ENCODE data around the gene FBLN2. TPM values are rescaled to one million over a fixed set of nuclear protein-coding genes. Genes with fewer than 3 reads are reported as not detected.

Gene FBLN2
- total and polyA plus RNA-seq, 2 donors: 12.2 to 15.3 TPM

DNA sequence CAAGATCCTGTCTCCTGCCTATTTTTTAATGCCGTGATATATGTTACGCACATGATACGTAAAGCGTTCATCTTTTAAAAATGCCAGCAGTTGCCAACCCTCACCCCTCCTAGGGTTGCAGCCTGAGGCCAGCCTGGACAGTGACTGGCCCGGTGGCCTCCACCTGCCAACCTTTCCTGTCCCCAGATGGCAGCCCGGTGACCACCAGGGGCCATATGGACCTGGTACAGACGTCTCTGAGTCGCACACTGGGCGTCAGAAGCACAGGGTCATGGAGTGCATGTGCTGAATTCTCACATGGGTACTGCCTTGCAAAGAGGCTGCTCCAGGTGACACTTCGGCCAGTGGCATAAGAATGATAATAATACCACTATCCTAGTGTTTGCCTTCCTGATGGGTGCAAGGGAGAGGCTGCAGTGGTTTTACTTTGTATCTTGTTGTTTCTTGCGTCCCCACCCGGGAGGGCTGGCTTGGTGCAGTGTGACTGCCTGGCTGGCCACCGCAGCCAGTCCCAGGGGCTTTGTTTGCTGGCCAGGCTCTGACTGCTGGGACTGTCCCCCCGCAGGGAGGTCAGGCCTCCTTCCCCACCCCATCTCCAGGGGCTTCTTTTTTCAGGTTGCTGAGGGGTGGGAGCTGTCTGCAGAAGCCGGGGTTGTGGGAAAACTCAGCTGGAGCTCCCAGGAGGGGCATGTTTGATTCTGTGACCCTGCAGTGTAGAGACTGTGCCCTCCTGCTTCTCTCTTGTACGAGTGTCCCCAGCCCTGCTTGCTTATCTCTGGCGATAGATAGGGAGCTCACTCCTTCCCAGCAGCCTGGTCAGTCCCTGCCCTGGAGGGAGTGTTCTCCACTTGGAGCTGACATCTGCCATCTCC is 16.9 kb downstream of the FBLN2 start:
- no peaks in the 10 kb centered on the region for H3K27me3 ChIP-seq (ENCODE audit: control insufficient read depth in 2 of 2, insufficient read depth in 1 of 2, low read length in 1 of 2)
- H3K4me3 ChIP-seq (ENCODE audit: low read length in 2 of 2): no peak overlapping the region
- H3K27ac ChIP-seq (ENCODE audit: low read depth in 1 of 2, low read length in 1 of 2): no peak overlapping the region
- WGBS: 92% methylated on average over 17 of the region's 17 CpGs
- peaks cover 0 to 4% of the 10 kb centered on the region in 2 donors for H3K9me3 ChIP-seq (ENCODE audit: control insufficient read depth in 2 of 2, insufficient read depth in 1 of 2, low read length in 1 of 2)
- no peaks in the 10 kb centered on the region for H3K36me3 ChIP-seq (ENCODE audit: control insufficient read depth in 2 of 2, insufficient read depth in 2 of 2, low read length in 1 of 2)
- peaks cover 27 to 48% of the 10 kb centered on the region in 2 donors for H3K4me1 ChIP-seq (ENCODE audit: control insufficient read depth in 2 of 2, insufficient read depth in 2 of 2, low read length in 2 of 2)
- DNase-seq (ENCODE audit: low read depth in 6 of 9, low spot score in 9 of 9): no peak

- no peaks in the 10 kb centered on the region for H3K27me3 ChIP-seq (ENCODE audit: control insufficient read depth in 2 of 2, insufficient read depth in 1 of 2, low read length in 1 of 2)
- H3K27ac ChIP-seq (ENCODE audit: low read depth in 1 of 2, low read length in 1 of 2): no peak overlapping the region
- 87% methylated on average over 5 of the region's 5 CpGs for WGBS
- H3K36me3 ChIP-seq (ENCODE audit: control insufficient read depth in 2 of 2, insufficient read depth in 2 of 2, low read length in 1 of 2): peaks cover 0 to 4% of the 10 kb centered on the region in 2 donors
- DNase-seq (ENCODE audit: low read depth in 6 of 9, low spot score in 9 of 9): no peak
- H3K9me3 ChIP-seq (ENCODE audit: control insufficient read depth in 2 of 2, insufficient read depth in 1 of 2, low read length in 1 of 2): peaks cover 0 to 4% of the 10 kb centered on the region in 2 donors
- no peak overlapping the region for H3K4me3 ChIP-seq (ENCODE audit: low read length in 2 of 2)
- H3K4me1 ChIP-seq (ENCODE audit: control insufficient read depth in 2 of 2, insufficient read depth in 2 of 2, low read length in 2 of 2): peaks cover 21 to 42% of the 10 kb centered on the region in 2 donors
Measured at GRCh38 chr3:13566453-13566748, 17.5 kb downstream of the FBLN2 start.

DNA sequence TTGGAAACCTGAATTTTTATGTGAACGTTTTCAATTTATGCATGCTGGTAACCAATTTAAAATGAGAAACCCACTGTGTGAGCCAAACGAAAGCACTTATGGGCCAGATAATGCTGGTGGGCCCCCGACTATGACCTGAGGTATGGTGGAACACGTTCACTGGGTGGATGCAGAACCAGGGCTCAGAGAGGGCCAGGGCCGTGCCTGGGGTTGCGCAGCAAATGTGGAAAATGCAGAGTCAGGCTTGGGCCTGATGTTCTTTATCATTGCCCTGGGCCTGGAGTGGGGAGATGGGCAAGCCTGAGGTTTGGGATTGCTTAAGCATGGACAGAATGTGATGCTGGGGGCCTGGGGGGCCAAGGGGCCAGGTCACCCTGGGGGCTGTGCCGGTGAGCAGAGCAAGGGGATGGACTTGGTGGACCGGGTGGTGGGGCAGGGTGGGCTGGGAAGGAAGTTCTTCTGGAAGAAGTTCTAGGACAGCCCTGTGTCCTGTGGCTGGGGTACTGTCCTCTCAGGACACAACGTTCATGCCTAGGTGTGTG is 17.9 kb downstream of the FBLN2 start:
- DNase-seq (ENCODE audit: low read depth in 6 of 9, low spot score in 9 of 9): no peak
- H3K9me3 ChIP-seq (ENCODE audit: control insufficient read depth in 2 of 2, insufficient read depth in 1 of 2, low read length in 1 of 2): peaks cover 0 to 4% of the 10 kb centered on the region in 2 donors
- H3K4me3 ChIP-seq (ENCODE audit: low read length in 2 of 2): no peak overlapping the region
- H3K27ac ChIP-seq (ENCODE audit: low read depth in 1 of 2, low read length in 1 of 2): no peak overlapping the region
- H3K36me3 ChIP-seq (ENCODE audit: control insufficient read depth in 2 of 2, insufficient read depth in 2 of 2, low read length in 1 of 2): peaks cover 0 to 6% of the 10 kb centered on the region in 2 donors
- peaks cover 16 to 38% of the 10 kb centered on the region in 2 donors for H3K4me1 ChIP-seq (ENCODE audit: control insufficient read depth in 2 of 2, insufficient read depth in 2 of 2, low read length in 2 of 2)
- 98% methylated on average over 9 of the region's 9 CpGs for WGBS
- H3K27me3 ChIP-seq (ENCODE audit: control insufficient read depth in 2 of 2, insufficient read depth in 1 of 2, low read length in 1 of 2): no peaks in the 10 kb centered on the region

DNA sequence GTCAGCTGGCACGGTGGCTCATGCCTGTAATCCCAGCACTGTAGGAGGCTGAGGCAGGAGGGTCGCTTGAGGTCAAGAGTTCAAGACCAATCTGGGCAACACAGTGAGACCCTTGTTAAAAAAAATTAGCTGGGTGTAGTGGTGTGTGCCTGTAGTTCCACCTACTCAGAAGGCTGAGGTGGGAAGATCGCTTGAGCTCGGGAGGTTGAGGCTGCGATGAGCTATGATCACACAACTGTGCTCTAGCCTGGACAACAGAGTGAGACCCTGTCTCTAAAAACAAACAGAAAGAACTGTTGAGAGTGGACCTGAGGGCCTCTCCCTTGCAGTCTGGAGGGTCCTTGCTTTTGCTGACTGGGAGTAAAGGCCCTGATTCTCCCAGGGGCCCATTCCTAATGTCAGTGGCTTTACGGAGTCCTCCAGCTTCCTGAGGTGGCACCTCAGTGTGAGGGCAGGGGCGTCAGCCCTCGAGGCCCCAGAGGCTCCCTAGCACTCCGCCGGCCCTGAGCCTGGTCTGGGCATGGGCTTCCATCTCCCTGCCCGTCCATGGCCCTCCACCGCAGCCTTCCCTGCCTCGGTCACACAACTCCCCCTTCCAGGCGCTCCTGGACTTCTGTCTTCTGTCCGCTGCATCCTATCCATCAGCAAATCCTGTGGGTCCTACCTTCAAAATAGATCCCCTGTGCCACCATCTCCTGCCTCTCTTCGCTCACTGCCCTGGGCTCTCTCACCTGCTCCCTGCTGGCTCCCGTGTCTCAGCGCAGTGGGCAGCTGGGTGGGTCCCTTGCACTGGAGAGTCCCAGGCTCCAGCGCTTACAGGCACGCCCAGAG is 19.0 kb downstream of the FBLN2 start:
- H3K9me3 ChIP-seq (ENCODE audit: control insufficient read depth in 2 of 2, insufficient read depth in 1 of 2, low read length in 1 of 2): peaks cover 0 to 4% of the 10 kb centered on the region in 2 donors
- no peaks in the 10 kb centered on the region for H3K27me3 ChIP-seq (ENCODE audit: control insufficient read depth in 2 of 2, insufficient read depth in 1 of 2, low read length in 1 of 2)
- no peak overlapping the region for H3K4me3 ChIP-seq (ENCODE audit: low read length in 2 of 2)
- no peak for DNase-seq (ENCODE audit: low read depth in 6 of 9, low spot score in 9 of 9)
- H3K4me1 ChIP-seq (ENCODE audit: control insufficient read depth in 2 of 2, insufficient read depth in 2 of 2, low read length in 2 of 2): peaks cover 16 to 27% of the 10 kb centered on the region in 2 donors
- H3K27ac ChIP-seq (ENCODE audit: low read depth in 1 of 2, low read length in 1 of 2): no peak overlapping the region
- 90% methylated on average over 20 of the region's 20 CpGs for WGBS
- peaks cover 0 to 9% of the 10 kb centered on the region in 2 donors for H3K36me3 ChIP-seq (ENCODE audit: control insufficient read depth in 2 of 2, insufficient read depth in 2 of 2, low read length in 1 of 2)

DNA sequence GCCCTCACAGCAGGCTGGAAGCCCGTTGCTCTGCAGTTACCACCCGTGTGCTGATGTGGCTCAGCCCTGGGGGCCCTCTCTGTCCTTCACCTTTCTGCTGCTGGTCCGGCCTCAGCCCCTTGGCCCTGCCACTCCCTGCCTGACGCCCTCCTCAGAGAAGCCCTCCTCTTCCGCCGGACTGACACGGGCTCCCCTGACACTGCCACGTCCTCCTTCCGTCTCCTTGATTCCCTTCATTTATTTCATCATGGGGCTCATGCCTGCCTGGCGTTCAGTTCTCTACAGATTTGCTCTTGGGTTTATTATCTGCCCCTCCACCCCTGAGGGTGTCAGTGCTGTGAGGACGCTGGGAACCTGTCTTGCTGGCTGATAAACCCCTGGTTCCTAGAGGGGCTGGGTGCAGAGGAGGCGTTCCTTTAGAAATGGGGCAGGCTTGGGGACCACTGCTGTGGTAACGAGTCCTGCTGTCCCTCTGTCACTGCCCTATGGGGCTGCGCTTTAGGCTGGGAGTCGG is 19.6 kb downstream of the FBLN2 start:
- Histone ChIP-seq H3K27me3 (ENCODE audit: control insufficient read depth in 2 of 2, insufficient read depth in 1 of 2, low read length in 1 of 2) (no peaks in the 10 kb centered on the region), H3K27ac (ENCODE audit: low read depth in 1 of 2, low read length in 1 of 2) (no peak overlapping the region), H3K36me3 (ENCODE audit: control insufficient read depth in 2 of 2, insufficient read depth in 2 of 2, low read length in 1 of 2) (peaks cover 0 to 11% of the 10 kb centered on the region in 2 donors), H3K4me3 (ENCODE audit: low read length in 2 of 2) (no peak overlapping the region), H3K9me3 (ENCODE audit: control insufficient read depth in 2 of 2, insufficient read depth in 1 of 2, low read length in 1 of 2) (no peaks in the 10 kb centered on the region), H3K4me1 (ENCODE audit: control insufficient read depth in 2 of 2, insufficient read depth in 2 of 2, low read length in 2 of 2) (peaks cover 9 to 21% of the 10 kb centered on the region in 2 donors)
- no peak for DNase-seq (ENCODE audit: low read depth in 6 of 9, low spot score in 9 of 9)
- WGBS: 94% methylated on average over 15 of the region's 15 CpGs

- H3K4me3 ChIP-seq (ENCODE audit: low read length in 2 of 2): no peak overlapping the region
- WGBS: 96% methylated on average over 7 of the region's 7 CpGs
- no peaks in the 10 kb centered on the region for H3K27me3 ChIP-seq (ENCODE audit: control insufficient read depth in 2 of 2, insufficient read depth in 1 of 2, low read length in 1 of 2)
- no peaks in the 10 kb centered on the region for H3K9me3 ChIP-seq (ENCODE audit: control insufficient read depth in 2 of 2, insufficient read depth in 1 of 2, low read length in 1 of 2)
- peaks cover 5 to 20% of the 10 kb centered on the region in 2 donors for H3K4me1 ChIP-seq (ENCODE audit: control insufficient read depth in 2 of 2, insufficient read depth in 2 of 2, low read length in 2 of 2)
- DNase-seq (ENCODE audit: low read depth in 6 of 9, low spot score in 9 of 9): no peak
- H3K36me3 ChIP-seq (ENCODE audit: control insufficient read depth in 2 of 2, insufficient read depth in 2 of 2, low read length in 1 of 2): peaks cover 0 to 11% of the 10 kb centered on the region in 2 donors
- H3K27ac ChIP-seq (ENCODE audit: low read depth in 1 of 2, low read length in 1 of 2): no peak overlapping the region
Measured at GRCh38 chr3:13569201-13569600, 20.3 kb downstream of the FBLN2 start.

GRCh38 chr3:13569641-13570390 is 20.9 kb downstream of the FBLN2 start:
- H3K36me3 ChIP-seq (ENCODE audit: control insufficient read depth in 2 of 2, insufficient read depth in 2 of 2, low read length in 1 of 2): peaks cover 0 to 11% of the 10 kb centered on the region in 2 donors
- 95% methylated on average over 26 of the region's 26 CpGs for WGBS
- no peaks in the 10 kb centered on the region for H3K27me3 ChIP-seq (ENCODE audit: control insufficient read depth in 2 of 2, insufficient read depth in 1 of 2, low read length in 1 of 2)
- no peak overlapping the region for H3K4me3 ChIP-seq (ENCODE audit: low read length in 2 of 2)
- H3K27ac ChIP-seq (ENCODE audit: low read depth in 1 of 2, low read length in 1 of 2): no peak overlapping the region
- H3K9me3 ChIP-seq (ENCODE audit: control insufficient read depth in 2 of 2, insufficient read depth in 1 of 2, low read length in 1 of 2): no peaks in the 10 kb centered on the region
- DNase-seq (ENCODE audit: low read depth in 6 of 9, low spot score in 9 of 9): no peak
- peaks cover 0 to 20% of the 10 kb centered on the region in 2 donors for H3K4me1 ChIP-seq (ENCODE audit: control insufficient read depth in 2 of 2, insufficient read depth in 2 of 2, low read length in 2 of 2)

DNA sequence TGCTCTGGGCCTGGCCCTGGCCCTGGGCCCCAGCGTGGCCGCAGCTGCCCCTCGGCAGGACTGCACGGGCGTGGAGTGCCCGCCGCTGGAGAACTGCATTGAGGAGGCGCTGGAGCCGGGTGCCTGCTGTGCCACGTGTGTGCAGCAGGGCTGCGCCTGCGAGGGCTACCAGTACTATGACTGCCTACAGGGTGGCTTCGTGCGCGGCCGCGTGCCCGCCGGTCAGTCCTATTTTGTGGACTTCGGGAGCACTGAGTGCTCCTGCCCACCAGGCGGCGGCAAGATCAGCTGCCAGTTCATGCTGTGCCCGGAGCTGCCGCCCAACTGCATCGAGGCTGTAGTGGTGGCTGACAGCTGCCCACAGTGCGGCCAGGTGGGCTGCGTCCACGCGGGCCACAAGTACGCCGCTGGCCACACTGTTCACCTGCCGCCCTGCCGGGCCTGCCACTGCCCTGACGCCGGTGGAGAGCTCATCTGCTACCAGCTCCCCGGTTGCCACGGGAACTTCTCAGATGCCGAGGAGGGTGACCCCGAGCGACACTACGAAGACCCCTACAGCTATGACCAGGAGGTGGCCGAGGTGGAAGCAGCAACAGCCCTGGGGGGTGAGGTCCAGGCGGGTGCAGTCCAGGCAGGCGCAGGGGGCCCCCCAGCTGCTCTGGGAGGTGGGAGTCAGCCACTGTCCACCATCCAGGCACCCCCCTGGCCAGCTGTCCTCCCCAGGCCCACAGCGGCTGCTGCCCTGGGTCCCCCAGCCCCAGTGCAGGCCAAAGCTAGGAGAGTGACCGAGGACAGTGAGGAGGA is 21.7 kb downstream of the FBLN2 start:
- DNase-seq (ENCODE audit: low read depth in 6 of 9, low spot score in 9 of 9): no peak
- Histone ChIP-seq H3K27ac (ENCODE audit: low read depth in 1 of 2, low read length in 1 of 2) (no peak overlapping the region), H3K9me3 (ENCODE audit: control insufficient read depth in 2 of 2, insufficient read depth in 1 of 2, low read length in 1 of 2) (peaks cover 0 to 5% of the 10 kb centered on the region in 2 donors), H3K27me3 (ENCODE audit: control insufficient read depth in 2 of 2, insufficient read depth in 1 of 2, low read length in 1 of 2) (no peaks in the 10 kb centered on the region), H3K4me3 (ENCODE audit: low read length in 2 of 2) (no peak overlapping the region), H3K36me3 (ENCODE audit: control insufficient read depth in 2 of 2, insufficient read depth in 2 of 2, low read length in 1 of 2) (peaks cover 0 to 11% of the 10 kb centered on the region in 2 donors), H3K4me1 (ENCODE audit: control insufficient read depth in 2 of 2, insufficient read depth in 2 of 2, low read length in 2 of 2) (peaks cover 6 to 20% of the 10 kb centered on the region in 2 donors)
- WGBS: 98% methylated on average over 46 of the region's 46 CpGs
